ENCODE measurements around the gene SLC4A9.

GRCh38 chr5:140372971-140373487 lies 13.0 kb downstream of the SLC4A9 start:
- TF ChIP-seq CTCF (IDR thresholded peaks at IDR 0.05; ENCODE audit: low read length) (peak; percentile 80), EZH2 (IDR thresholded peaks at IDR 0.05; ENCODE audit: borderline replicate concordance, low read length) (no peak)
